KOPT-K1 (cell line): Measurements from ENCODE around the gene MSANTD3.
A peak's percentile ranks its signal among the peaks of the same experiment; 100 is the strongest.

Source experiments
- H3K27ac ChIP-seq: fragments of 200-600 bp; sonication (generic); 2 replicates; pipeline ENCODE4 v1.5.1; 2016; ENCODE audit warnings: antibody characterized with exemption, mild to moderate bottlenecking, low read depth, low read length; ENCODE audit not compliant: poor library complexity, severe bottlenecking
- H3K36me3 ChIP-seq: fragments of 200-600 bp; sonication (generic); 2 replicates; pipeline ENCODE4 v1.5.1; 2017; ENCODE audit warnings: antibody characterized with exemption, mild to moderate bottlenecking, low read length, moderate library complexity; ENCODE audit not compliant: insufficient read depth
- H3K9me3 ChIP-seq: fragments of 200-600 bp; sonication (generic); 2 replicates; pipeline ENCODE4 v1.5.1; 2017; ENCODE audit warnings: antibody characterized with exemption, low read length, mild to moderate bottlenecking; ENCODE audit not compliant: insufficient read depth, poor library complexity, severe bottlenecking

MSANTD3 gene

GRCh38 chr9:100468041-100468440, 41.1 kb downstream of the MSANTD3 start:
- Histone ChIP-seq H3K9me3 (no peaks in the 10 kb centered on the region), H3K27ac (no peak overlapping the region), H3K36me3 (no peaks in the 10 kb centered on the region)

GRCh38 chr9:100472268-100472667, 45.3 kb downstream of the MSANTD3 start:
- no peaks in the 10 kb centered on the region for H3K36me3 ChIP-seq
- H3K27ac ChIP-seq = no peak overlapping the region
- no peaks in the 10 kb centered on the region for H3K9me3 ChIP-seq

- peak within 1 kb of the TSS; percentile 36 for H3K27ac ChIP-seq
- no peaks in the 10 kb centered on the region for H3K36me3 ChIP-seq
- no peaks in the 10 kb centered on the region for H3K9me3 ChIP-seq
Measured at GRCh38 chr9:100472788-100473275, 45.9 kb downstream of the MSANTD3 start, which contains the start of gene TMEFF1. Gene TMEFF1 (plus strand): TSS chr9:100473149. CDS start chr9:100473545, 396 bp downstream.

- no peaks in the 10 kb centered on the region for H3K9me3 ChIP-seq
- H3K27ac ChIP-seq = peak overlapping the region; percentile 36
- H3K36me3 ChIP-seq = no peaks in the 10 kb centered on the region
Measured at GRCh38 chr9:100473276-100474081, 46.5 kb downstream of the MSANTD3 start.

- H3K36me3 ChIP-seq = no peaks in the 10 kb centered on the region
- H3K9me3 ChIP-seq = no peaks in the 10 kb centered on the region
- peak overlapping the region; percentile 36 for H3K27ac ChIP-seq
Measured at GRCh38 chr9:100474082-100474923, 47.4 kb downstream of the MSANTD3 start.

GRCh38 chr9:100474924-100475276, 48.0 kb downstream of the MSANTD3 start:
- no peaks in the 10 kb centered on the region for H3K36me3 ChIP-seq
- H3K27ac ChIP-seq = no peak overlapping the region
- peaks cover 5% of the 10 kb centered on the region for H3K9me3 ChIP-seq

GRCh38 chr9:100477241-100477640, 50.3 kb downstream of the MSANTD3 start:
- peaks cover 5% of the 10 kb centered on the region for H3K9me3 ChIP-seq
- no peaks in the 10 kb centered on the region for H3K36me3 ChIP-seq
- no peak overlapping the region for H3K27ac ChIP-seq

GRCh38 chr9:100478192-100478591, 51.2 kb downstream of the MSANTD3 start:
- Histone ChIP-seq H3K36me3 (no peaks in the 10 kb centered on the region), H3K9me3 (peaks cover 5% of the 10 kb centered on the region), H3K27ac (no peak overlapping the region)

- Histone ChIP-seq H3K36me3 (no peaks in the 10 kb centered on the region), H3K27ac (no peak overlapping the region), H3K9me3 (peaks cover 5% of the 10 kb centered on the region)
Measured at GRCh38 chr9:100479820-100480219, 52.9 kb downstream of the MSANTD3 start.

- H3K36me3 ChIP-seq = no peaks in the 10 kb centered on the region
- H3K9me3 ChIP-seq = no peaks in the 10 kb centered on the region
- no peak overlapping the region for H3K27ac ChIP-seq
Measured at GRCh38 chr9:100485196-100485595, 58.3 kb downstream of the MSANTD3 start.

- H3K9me3 ChIP-seq = no peaks in the 10 kb centered on the region
- H3K27ac ChIP-seq = no peak overlapping the region
- no peaks in the 10 kb centered on the region for H3K36me3 ChIP-seq
Measured at GRCh38 chr9:100486479-100487176, 59.7 kb downstream of the MSANTD3 start.

- no peak overlapping the region for H3K27ac ChIP-seq
- no peaks in the 10 kb centered on the region for H3K36me3 ChIP-seq
- no peaks in the 10 kb centered on the region for H3K9me3 ChIP-seq
Measured at GRCh38 chr9:100488177-100488576, 61.2 kb downstream of the MSANTD3 start.

- Histone ChIP-seq H3K36me3 (no peaks in the 10 kb centered on the region), H3K27ac (no peak overlapping the region), H3K9me3 (no peaks in the 10 kb centered on the region)
Measured at GRCh38 chr9:100489836-100490235, 62.9 kb downstream of the MSANTD3 start.

- Histone ChIP-seq H3K27ac (no peak overlapping the region), H3K36me3 (no peaks in the 10 kb centered on the region), H3K9me3 (no peaks in the 10 kb centered on the region)
Measured at GRCh38 chr9:100492952-100493351, 66.0 kb downstream of the MSANTD3 start.

- Histone ChIP-seq H3K36me3 (no peaks in the 10 kb centered on the region), H3K27ac (no peak overlapping the region), H3K9me3 (no peaks in the 10 kb centered on the region)
Measured at GRCh38 chr9:100498592-100498991, 71.6 kb downstream of the MSANTD3 start.
